HG03457 (cell line): ENCODE measurements around the gene MVB12B.
"Not testable (repeated sequence)": the region's sequence is repeated elsewhere in the genome, so short reads cannot be mapped to it uniquely, and the experiment has no call there.

ENCODE experiments used
- ATAC-seq: cut with Tn5 transposase; IDR thresholded peaks from one replicate; pipeline ENCODE4 v1.9.1; 2021; ENCODE audit warnings: moderate number of reproducible peaks; ENCODE audit not compliant: unreplicated experiment

The MVB12B gene

GRCh38 chr9:126528915-126529314 is 202.3 kb downstream of the MVB12B start:
- ATAC-seq: no peak

GRCh38 chr9:126531035-126531571 is 204.5 kb downstream of the MVB12B start:
- no peak for ATAC-seq

- ATAC-seq: no peak
Measured at GRCh38 chr9:126531591-126531990, 205.0 kb downstream of the MVB12B start.

GRCh38 chr9:126532019-126532462 is 205.4 kb downstream of the MVB12B start:
- ATAC-seq: no peak

- no peak for ATAC-seq
Measured at GRCh38 chr9:126532489-126532888, 205.9 kb downstream of the MVB12B start.

GRCh38 chr9:126532951-126533925 is 206.6 kb downstream of the MVB12B start:
- ATAC-seq: no peak

GRCh38 chr9:126533926-126534310 is 207.3 kb downstream of the MVB12B start:
- no peak for ATAC-seq

GRCh38 chr9:126534431-126535186 is 208.0 kb downstream of the MVB12B start:
- no peak for ATAC-seq

- no peak for ATAC-seq
Measured at GRCh38 chr9:126536131-126536530, 209.5 kb downstream of the MVB12B start.

- ATAC-seq: no peak
Measured at GRCh38 chr9:126536841-126537465, 210.3 kb downstream of the MVB12B start.

- no peak for ATAC-seq
Measured at GRCh38 chr9:126538550-126538949, 211.9 kb downstream of the MVB12B start.

GRCh38 chr9:126540398-126540797 is 213.8 kb downstream of the MVB12B start:
- ATAC-seq: not testable (repeated sequence)

- no peak for ATAC-seq
Measured at GRCh38 chr9:126543490-126543889, 216.9 kb downstream of the MVB12B start.

GRCh38 chr9:126545106-126545505 is 218.5 kb downstream of the MVB12B start:
- ATAC-seq: no peak

GRCh38 chr9:126546036-126546435 is 219.4 kb downstream of the MVB12B start:
- ATAC-seq: no peak

- no peak for ATAC-seq
Measured at GRCh38 chr9:126548312-126548711, 221.7 kb downstream of the MVB12B start.

- no peak for ATAC-seq
Measured at GRCh38 chr9:126549246-126550006, 222.8 kb downstream of the MVB12B start.

- no peak for ATAC-seq
Measured at GRCh38 chr9:126550891-126551351, 224.3 kb downstream of the MVB12B start.

- no peak for ATAC-seq
Measured at GRCh38 chr9:126551812-126552211, 225.2 kb downstream of the MVB12B start.

GRCh38 chr9:126554292-126554691 is 227.7 kb downstream of the MVB12B start:
- no peak for ATAC-seq
